Measurements from ENCODE around the gene GRK3.

DNA sequence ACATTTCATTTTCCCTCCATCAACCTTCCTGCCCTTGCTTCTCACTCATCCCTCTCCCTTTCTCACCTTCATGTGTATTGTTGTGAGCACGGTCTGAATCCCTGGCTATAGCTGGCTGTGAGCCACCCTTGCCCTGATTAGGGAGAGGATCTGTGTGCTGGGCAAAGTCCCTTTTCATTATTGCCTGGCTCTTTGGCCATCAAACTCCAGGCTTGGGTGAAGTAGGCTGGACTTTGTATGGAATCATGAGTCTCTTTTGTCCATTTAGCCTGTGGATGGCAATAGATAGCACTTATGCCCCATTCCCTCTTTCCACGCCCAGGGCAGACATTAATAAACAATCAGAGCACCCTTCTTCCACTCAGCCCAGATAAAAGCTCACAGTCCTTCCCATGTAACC is 184.2 kb downstream of the GRK3 start:
- no peak for TF ChIP-seq HDGF (IDR thresholded peaks at IDR 0.05; ENCODE audit: borderline replicate concordance)
- no peak for TF ChIP-seq TARDBP (IDR thresholded peaks at IDR 0.05)
- no peak for TF ChIP-seq ARNT (IDR thresholded peaks at IDR 0.05)
